Fibroblast of mammary gland (primary cell): ENCODE results near the gene ZNF18.
"Not testable (repeated sequence)": the region's sequence is repeated elsewhere in the genome, so short reads cannot be mapped to it uniquely, and the experiment has no call there.

Experiments used
- DNase-seq: peaks from one replicate; pipeline ENCODE4 v3.0.0-alpha.2; 2010; ENCODE audit warnings: low read depth
- H3K4me3 ChIP-seq: 2 replicates; pipeline ENCODE4 v1.5.1; 2011; ENCODE audit warnings: low read depth, mild to moderate bottlenecking, low read length, moderate library complexity; ENCODE audit not compliant: control insufficient read depth
- CTCF ChIP-seq: conservative IDR thresholded peaks from 2 replicates; pipeline ENCODE4 v1.5.1; 2011; ENCODE audit warnings: low read depth, low read length, inconsistent platforms; ENCODE audit not compliant: control insufficient read depth, insufficient read depth

Gene ZNF18

GRCh38 chr17:11990363-11990983, 6.8 kb downstream of the ZNF18 start:
- TF ChIP-seq CTCF = no peak
- no peak overlapping the region for H3K4me3 ChIP-seq
- no peak for DNase-seq

GRCh38 chr17:11986942-11987329, 10.3 kb downstream of the ZNF18 start:
- H3K4me3 ChIP-seq = no peak overlapping the region
- peak; percentile 67 for DNase-seq
- TF ChIP-seq CTCF = peak; percentile 58

DNA sequence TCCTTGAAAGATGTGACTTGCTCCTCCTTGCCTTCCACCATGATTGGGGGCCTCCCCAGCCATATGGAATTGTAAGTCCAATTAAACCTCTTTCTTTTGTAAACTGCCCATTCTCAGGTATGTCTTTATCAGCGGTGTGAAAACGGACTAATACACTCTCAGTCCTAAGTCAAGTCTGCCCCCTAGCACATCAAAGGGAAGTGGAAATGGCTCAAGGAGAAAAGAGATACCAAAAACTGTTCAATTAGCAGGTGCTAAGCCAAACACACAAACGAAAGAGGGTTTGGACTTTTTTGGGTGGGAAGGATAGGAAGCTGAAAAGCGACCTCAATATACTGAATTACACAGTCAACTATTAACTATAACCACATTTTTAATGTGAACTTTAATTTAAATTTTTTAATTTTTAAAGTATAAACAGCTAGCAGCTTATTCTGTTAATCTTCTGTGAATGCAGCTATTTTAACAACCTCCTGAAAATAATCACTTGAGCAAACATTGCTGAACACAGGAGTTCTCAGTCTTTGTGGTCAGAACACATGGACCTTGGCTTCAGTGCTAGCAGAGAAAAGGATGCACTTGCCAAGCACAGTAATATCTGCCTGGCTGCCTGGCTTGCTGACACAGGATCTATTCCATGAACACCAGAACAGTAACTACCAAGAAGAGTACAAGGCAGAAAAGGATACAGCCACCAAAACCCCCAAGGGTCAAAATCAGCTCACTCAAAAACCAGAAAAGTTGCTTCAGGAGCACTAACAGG, 10.9 kb downstream of the ZNF18 start:
- H3K4me3 ChIP-seq = no peak overlapping the region
- no peak for TF ChIP-seq CTCF
- peak; percentile 34 for DNase-seq

DNA sequence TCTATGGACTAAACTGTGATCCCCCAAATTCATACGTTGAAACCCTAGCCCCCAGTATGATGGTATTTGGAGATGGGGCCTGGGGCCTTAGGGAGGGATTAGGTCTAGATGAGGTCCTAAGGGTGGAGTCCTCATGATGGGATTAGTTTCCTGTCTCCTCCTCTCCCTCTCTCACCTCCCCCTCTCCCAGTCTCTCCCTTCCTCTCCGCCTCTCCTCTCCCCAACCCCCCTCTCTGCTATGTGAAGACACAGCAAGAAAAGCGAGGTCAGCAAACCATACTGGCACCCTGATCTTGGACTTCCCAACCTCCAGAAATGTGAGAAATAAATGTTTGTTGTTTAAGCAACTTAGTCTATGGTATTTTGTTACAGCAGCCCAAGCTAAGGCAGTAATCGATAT, 15.4 kb downstream of the ZNF18 start:
- DNase-seq = no peak
- no peak for TF ChIP-seq CTCF

DNA sequence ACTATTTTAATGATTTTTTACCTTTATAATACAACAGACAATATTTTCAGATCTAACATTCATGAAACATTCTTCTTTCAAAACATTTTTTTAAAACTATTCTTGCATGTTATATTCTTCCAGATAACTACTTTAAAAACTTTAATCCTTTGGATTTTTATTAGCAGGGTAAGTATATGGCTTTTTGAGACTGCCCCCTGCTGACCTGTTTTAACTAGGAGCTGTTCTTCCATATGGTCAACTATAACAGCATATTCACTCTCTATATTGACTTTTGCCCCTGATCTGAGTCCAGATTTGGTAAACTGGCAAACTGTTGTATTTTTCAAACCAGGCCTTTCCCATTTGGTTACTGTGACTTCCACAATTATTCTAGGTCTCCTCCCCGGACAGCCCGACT, 16.5 kb downstream of the ZNF18 start:
- no peak overlapping the region for H3K4me3 ChIP-seq
- peak; percentile 15 for DNase-seq
- TF ChIP-seq CTCF = peak; percentile 42

More for the DNA sequence above, 15.4 kb downstream of the ZNF18 start:
- H3K4me3 ChIP-seq = no peak overlapping the region

DNA sequence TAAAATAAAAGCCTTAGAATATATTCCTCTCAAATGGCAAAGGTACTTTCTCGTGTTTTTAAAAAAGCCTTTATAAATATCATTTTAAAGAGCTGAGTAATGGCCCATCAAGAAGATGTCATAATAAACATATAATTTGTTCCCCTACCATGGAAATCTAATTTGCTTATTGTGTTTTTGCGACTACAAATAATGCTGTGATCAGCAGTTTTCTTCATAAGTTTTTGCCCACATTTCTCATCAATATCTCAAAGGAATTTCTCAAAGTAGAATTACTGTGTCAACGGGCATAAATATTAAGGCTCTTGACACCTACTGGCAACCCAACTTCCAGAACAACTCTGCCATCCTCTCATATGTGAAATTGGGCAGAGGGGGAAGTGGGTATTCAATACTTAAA, 17.5 kb downstream of the ZNF18 start:
- TF ChIP-seq CTCF = no peak
- H3K4me3 ChIP-seq = no peak overlapping the region
- no peak for DNase-seq

DNA sequence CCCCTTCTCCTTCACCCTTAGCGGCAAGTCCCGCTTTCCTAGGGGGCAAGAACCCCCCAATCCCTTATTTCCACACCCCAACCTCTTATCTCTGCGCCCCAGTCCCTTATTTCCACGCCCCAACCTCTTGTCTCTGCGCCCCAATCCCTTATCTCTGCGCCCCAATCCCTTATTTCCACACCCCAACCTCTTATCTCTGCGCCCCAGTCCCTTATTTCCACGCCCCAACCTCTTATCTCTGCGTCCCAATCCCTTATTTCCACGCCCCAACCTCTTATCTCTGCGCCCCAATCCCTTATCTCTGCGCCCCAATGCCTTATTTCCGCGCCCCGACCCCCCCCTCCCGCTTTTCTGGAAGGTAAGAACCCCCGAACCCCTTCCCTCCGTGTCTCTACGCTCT, 24.5 kb downstream of the ZNF18 start:
- H3K4me3 ChIP-seq, DNase-seq: not testable (repeated sequence)
